ENCODE measurements around the gene MS4A18.

DNA sequence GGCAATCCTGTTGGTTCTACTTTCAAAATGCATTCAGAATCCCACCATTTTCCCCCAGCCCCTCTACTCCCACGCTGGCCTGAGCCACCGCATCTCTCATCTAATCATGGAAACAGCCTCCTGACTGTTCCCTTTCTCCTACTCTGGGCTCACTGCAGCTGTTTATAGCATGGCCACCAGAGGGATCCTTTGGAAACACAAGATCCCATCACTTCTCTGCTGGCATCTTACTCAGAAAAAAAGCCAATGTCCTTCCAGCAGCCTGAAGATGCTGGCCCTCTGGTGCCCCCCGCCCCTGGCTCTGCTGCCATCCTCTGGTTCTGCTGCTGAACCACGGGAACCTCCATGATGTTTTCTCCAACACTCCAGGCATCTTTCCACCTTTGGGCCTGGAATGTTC lies 14.0 kb upstream of the MS4A18 start:
- TF ChIP-seq CTCF (IDR thresholded peaks at IDR 0.05) (no peak), POLR2A (IDR thresholded peaks at IDR 0.05) (no peak)

All from adrenal gland (tissue), 5 donors.